ENCODE measurements around the gene SWI5. TPM values are rescaled to one million over a fixed set of nuclear protein-coding genes. Genes with fewer than 3 reads are reported as not detected.

The SWI5 gene
- total RNA-seq, 4 donors from 2014 or later = 10.0 to 33.3 (median 25.2) TPM

GRCh38 chr9:128309551-128309950 is 33.5 kb downstream of the SWI5 start:
- TF ChIP-seq, protein P1, sequence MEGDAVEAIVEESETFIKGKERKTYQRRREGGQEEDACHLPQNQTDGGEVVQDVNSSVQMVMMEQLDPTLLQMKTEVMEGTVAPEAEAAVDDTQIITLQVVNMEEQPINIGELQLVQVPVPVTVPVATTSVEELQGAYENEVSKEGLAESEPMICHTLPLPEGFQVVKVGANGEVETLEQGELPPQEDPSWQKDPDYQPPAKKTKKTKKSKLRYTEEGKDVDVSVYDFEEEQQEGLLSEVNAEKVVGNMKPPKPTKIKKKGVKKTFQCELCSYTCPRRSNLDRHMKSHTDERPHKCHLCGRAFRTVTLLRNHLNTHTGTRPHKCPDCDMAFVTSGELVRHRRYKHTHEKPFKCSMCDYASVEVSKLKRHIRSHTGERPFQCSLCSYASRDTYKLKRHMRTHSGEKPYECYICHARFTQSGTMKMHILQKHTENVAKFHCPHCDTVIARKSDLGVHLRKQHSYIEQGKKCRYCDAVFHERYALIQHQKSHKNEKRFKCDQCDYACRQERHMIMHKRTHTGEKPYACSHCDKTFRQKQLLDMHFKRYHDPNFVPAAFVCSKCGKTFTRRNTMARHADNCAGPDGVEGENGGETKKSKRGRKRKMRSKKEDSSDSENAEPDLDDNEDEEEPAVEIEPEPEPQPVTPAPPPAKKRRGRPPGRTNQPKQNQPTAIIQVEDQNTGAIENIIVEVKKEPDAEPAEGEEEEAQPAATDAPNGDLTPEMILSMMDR (IDR thresholded peaks at IDR 0.05) = no peak
- DNase-seq (ENCODE audit: low spot score) (no peak), ATAC-seq (ENCODE audit: low FRiP score) (no peak)

GRCh38 chr9:128310461-128310860 is 34.4 kb downstream of the SWI5 start:
- DNase-seq (ENCODE audit: low spot score) (no peak), ATAC-seq (ENCODE audit: low FRiP score) (no peak)
- TF ChIP-seq, protein P1 (IDR thresholded peaks at IDR 0.05) = no peak

GRCh38 chr9:128314697-128315096 is 38.6 kb downstream of the SWI5 start:
- TF ChIP-seq, protein P1 (IDR thresholded peaks at IDR 0.05) = no peak
- ATAC-seq (ENCODE audit: low FRiP score) (no peak), DNase-seq (ENCODE audit: low spot score) (no peak)

DNA sequence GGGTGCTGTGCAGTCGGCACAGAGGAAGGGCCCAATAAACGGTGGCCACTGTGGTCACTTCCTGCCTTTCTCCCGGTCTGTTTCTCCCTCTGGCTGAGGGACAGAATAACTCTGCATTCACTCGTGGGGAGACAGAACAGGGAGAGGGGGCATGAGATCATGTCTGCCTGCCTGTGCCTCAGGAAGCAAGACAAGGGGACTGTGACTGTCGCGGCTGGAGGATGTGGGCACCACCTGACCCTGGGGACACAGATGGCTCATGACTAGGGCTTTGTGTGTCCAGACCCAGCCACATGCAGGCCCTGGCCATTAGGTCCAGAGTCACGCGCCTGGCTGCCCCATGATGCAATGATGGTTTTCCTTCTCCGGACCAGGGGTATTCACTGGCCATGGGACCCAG is 40.3 kb downstream of the SWI5 start:
- no peak for DNase-seq (ENCODE audit: low spot score)
- TF ChIP-seq, protein P1 (IDR thresholded peaks at IDR 0.05) = no peak
- no peak for ATAC-seq (ENCODE audit: low FRiP score)

- ATAC-seq (ENCODE audit: low FRiP score) = no peak
- TF ChIP-seq, protein P1 (IDR thresholded peaks at IDR 0.05) = no peak
- no peak for DNase-seq (ENCODE audit: low spot score)
These were observed 41.6 kb downstream of the SWI5 start for GRCh38 chr9:128317629-128318028.

GRCh38 chr9:128321343-128321742 is 45.3 kb downstream of the SWI5 start:
- DNase-seq (ENCODE audit: low spot score) (no peak), ATAC-seq (ENCODE audit: low FRiP score) (no peak)
- TF ChIP-seq, protein P1 (IDR thresholded peaks at IDR 0.05) = no peak

DNA sequence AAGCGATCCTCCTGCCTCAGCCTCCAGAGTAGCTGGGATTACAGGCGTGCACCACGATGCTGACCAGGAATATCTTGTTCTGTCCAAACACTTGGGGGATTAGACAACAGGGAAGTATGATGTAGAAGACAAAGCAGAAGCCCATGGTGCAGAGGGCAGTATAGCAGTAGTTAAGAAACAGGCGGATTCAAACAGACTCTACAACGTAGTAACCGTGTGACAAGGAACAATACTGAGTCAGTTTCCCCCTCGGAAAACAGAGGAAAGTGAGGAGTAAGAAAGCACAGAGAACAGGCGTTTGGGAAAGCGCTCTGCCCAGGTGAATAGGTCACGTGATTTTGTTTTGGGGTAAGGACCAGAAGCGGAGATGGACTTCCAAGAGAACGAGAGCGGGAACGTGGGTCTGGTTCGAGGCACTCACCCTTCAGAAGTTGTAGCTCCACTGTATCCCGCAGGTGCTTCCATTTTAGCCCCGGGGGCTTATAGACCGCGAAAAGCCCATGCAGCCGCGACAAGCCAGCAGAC is 45.9 kb downstream of the SWI5 start:
- DNase-seq (ENCODE audit: low spot score) (no peak), ATAC-seq (ENCODE audit: low FRiP score) (no peak)
- TF ChIP-seq, protein P1 (IDR thresholded peaks at IDR 0.05) = no peak
